Putamen (tissue), 1 donor: ENCODE results near the gene RFNG.
A peak's percentile ranks its signal among the peaks of the same experiment; 100 is the strongest.

ENCODE experiments used
- DNase-seq: peaks from one replicate; pipeline ENCODE4 v3.0.0-alpha.2; 2016; ENCODE audit warnings: low spot score

The RFNG gene

GRCh38 chr17:82025401-82026107, 26.1 kb downstream of the RFNG start:
- DNase-seq = no peak

GRCh38 chr17:82024859-82025258, 26.8 kb downstream of the RFNG start:
- no peak for DNase-seq

- DNase-seq = no peak
Observed at GRCh38 chr17:82023447-82024241, 28.0 kb downstream of the RFNG start.

- peak; percentile 100 for DNase-seq
Observed at GRCh38 chr17:82022981-82023446, 28.6 kb downstream of the RFNG start, which contains the start of gene LRRC45. LRRC45 (plus strand) TSS chr17:82023305; CDS start chr17:82023644, 339 bp downstream.

- DNase-seq = no peak
Observed at GRCh38 chr17:82022310-82022980, 29.2 kb downstream of the RFNG start, which contains the start of gene CENPX. CENPX (minus strand) TSS chr17:82022878; CDS start chr17:82022861, 17 bp downstream.

GRCh38 chr17:82021900-82022309, 29.7 kb downstream of the RFNG start:
- no peak for DNase-seq

GRCh38 chr17:82021107-82021899, 30.3 kb downstream of the RFNG start:
- peak; percentile 70 for DNase-seq

GRCh38 chr17:82020572-82021106, 31.0 kb downstream of the RFNG start:
- no peak for DNase-seq

- DNase-seq = no peak
Observed at GRCh38 chr17:82019690-82020571, 31.7 kb downstream of the RFNG start.

- no peak for DNase-seq
Observed at GRCh38 chr17:82018989-82019689, 32.5 kb downstream of the RFNG start.

- DNase-seq = no peak
Observed at GRCh38 chr17:82018152-82018988, 33.2 kb downstream of the RFNG start.

GRCh38 chr17:82017612-82018151, 33.9 kb downstream of the RFNG start:
- DNase-seq = no peak

- no peak for DNase-seq
Observed at GRCh38 chr17:82016875-82017459, 34.6 kb downstream of the RFNG start.

- DNase-seq = no peak
Observed at GRCh38 chr17:82016061-82016874, 35.3 kb downstream of the RFNG start.

GRCh38 chr17:82015311-82015971, 36.2 kb downstream of the RFNG start:
- no peak for DNase-seq

- DNase-seq = no peak
Observed at GRCh38 chr17:82014971-82015310, 36.7 kb downstream of the RFNG start.

- DNase-seq = peak; percentile 54
Observed at GRCh38 chr17:82014432-82014831, 37.2 kb downstream of the RFNG start.
